ENCODE results near the gene CROCC2.

CROCC2 gene

GRCh38 chr2:240891492-240892340, 14.4 kb upstream of the CROCC2 start:
- no peak for DNase-seq (ENCODE audit: low spot score)

- DNase-seq (ENCODE audit: low spot score), result no peak
Measured at GRCh38 chr2:240892356-240892755, 13.8 kb upstream of the CROCC2 start.

GRCh38 chr2:240892925-240893324, 13.2 kb upstream of the CROCC2 start:
- no peak for DNase-seq (ENCODE audit: low spot score)

- DNase-seq (ENCODE audit: low spot score), result no peak
Measured at GRCh38 chr2:240893363-240893844, 12.7 kb upstream of the CROCC2 start.

GRCh38 chr2:240894006-240894405, 12.1 kb upstream of the CROCC2 start:
- DNase-seq (ENCODE audit: low spot score), result no peak

- DNase-seq (ENCODE audit: low spot score), result no peak
Measured at GRCh38 chr2:240894836-240895558, 11.1 kb upstream of the CROCC2 start.

GRCh38 chr2:240895656-240896388, 10.3 kb upstream of the CROCC2 start, which contains the start of gene MAB21L4:
MAB21L4 (minus strand) TSS chr2:240896156; CDS start chr2:240895997, 159 bp downstream.
- no peak for DNase-seq (ENCODE audit: low spot score)

GRCh38 chr2:240896394-240896793, 9.7 kb upstream of the CROCC2 start:
- no peak for DNase-seq (ENCODE audit: low spot score)

GRCh38 chr2:240896871-240897692, 9.1 kb upstream of the CROCC2 start:
- DNase-seq (ENCODE audit: low spot score), result peak; percentile 89

- no peak for DNase-seq (ENCODE audit: low spot score)
Measured at GRCh38 chr2:240898108-240898730, 7.9 kb upstream of the CROCC2 start.

GRCh38 chr2:240898731-240899467, 7.2 kb upstream of the CROCC2 start:
- no peak for DNase-seq (ENCODE audit: low spot score)

- DNase-seq (ENCODE audit: low spot score), result no peak
Measured at GRCh38 chr2:240899468-240899865, 6.7 kb upstream of the CROCC2 start.

- DNase-seq (ENCODE audit: low spot score), result no peak
Measured at GRCh38 chr2:240900141-240900860, 5.8 kb upstream of the CROCC2 start.

- DNase-seq (ENCODE audit: low spot score), result no peak
Measured at GRCh38 chr2:240901986-240902614, 4.0 kb upstream of the CROCC2 start.

GRCh38 chr2:240902615-240903041, 3.5 kb upstream of the CROCC2 start:
- DNase-seq (ENCODE audit: low spot score), result no peak

GRCh38 chr2:240903191-240904060, 2.7 kb upstream of the CROCC2 start:
- DNase-seq (ENCODE audit: low spot score), result no peak

GRCh38 chr2:240904216-240905175, 1.6 kb upstream of the CROCC2 start:
- DNase-seq (ENCODE audit: low spot score), result no peak
